Activated CD4-positive, alpha-beta T cell treated with anti-CD3 and anti-CD28 coated beads, Interleukin-2, amount 50 U/mL, for 16 hours (primary cell): ENCODE results near the gene PHF21A.
"Not testable (repeated sequence)": the region's sequence is repeated elsewhere in the genome, so short reads cannot be mapped to it uniquely, and the experiment has no call there.

Experiments
- DNase-seq: peaks from one replicate; pipeline ENCODE4 v3.0.0-alpha.2; 2020

Gene PHF21A

DNA sequence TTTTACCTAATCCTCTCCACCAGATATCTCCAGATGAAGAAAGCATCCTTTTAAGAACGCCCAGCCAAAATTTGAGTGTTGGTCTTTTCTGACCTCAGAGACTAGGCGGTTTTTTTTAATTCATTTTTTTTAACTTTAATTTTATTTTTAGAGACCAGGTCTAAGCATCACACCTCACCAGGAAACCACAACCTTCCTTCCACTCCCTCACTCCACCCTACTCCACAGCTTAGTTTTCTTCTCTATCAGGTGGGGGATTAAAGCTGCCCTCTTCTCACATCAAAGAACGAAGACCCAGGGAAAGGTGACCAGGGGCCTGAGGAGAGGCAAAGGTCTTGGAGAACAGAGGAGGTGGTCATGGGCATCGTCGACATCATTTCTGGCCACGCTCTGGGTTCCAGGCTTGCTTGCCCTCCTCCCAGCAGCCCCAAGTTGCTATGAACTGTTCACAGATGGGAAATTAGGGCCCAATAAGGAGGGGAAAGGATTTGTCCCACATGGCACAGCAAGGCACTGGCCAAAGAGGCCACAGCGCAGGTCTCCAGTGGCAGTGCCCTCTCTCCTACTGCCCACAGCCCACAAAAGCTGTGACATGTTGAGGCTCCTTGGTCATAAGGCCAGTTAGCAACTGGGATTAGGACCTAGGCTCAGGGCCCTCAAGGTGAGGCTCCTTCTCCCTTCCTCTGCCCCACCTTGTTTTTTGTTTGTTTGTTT is 202.1 kb downstream of the PHF21A start:
- DNase-seq: no peak

DNA sequence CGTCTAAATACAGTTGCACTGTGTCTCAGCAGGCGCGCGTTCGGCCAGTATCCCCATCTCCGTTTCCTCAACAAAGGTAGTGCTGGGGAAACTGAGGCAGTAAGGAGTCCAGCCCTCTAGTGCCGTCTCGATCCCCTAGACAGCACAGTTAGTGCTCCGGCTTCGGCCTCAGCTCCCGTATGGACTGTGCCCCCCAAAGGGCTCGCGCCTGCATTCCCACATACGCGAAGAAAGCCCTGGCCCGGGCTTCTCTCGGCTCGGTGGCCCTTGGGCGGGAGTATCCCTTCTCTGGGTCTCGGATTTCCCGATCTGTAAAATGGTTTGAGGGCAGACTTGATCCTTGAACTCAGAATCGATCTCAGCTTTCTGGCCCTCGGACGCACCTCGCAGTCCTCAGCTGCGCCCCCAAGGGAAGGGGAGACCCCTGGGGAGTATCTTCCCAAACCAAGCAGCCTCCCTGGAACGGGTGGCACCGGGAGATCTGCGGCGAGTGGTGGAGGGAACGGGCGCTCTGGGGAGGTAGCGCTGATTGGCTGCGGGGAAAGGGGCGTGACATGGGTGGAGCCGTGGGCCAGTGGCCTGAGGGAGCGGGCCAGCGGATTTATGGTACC is 202.8 kb downstream of the PHF21A start:
- peak; percentile 73 for DNase-seq

DNA sequence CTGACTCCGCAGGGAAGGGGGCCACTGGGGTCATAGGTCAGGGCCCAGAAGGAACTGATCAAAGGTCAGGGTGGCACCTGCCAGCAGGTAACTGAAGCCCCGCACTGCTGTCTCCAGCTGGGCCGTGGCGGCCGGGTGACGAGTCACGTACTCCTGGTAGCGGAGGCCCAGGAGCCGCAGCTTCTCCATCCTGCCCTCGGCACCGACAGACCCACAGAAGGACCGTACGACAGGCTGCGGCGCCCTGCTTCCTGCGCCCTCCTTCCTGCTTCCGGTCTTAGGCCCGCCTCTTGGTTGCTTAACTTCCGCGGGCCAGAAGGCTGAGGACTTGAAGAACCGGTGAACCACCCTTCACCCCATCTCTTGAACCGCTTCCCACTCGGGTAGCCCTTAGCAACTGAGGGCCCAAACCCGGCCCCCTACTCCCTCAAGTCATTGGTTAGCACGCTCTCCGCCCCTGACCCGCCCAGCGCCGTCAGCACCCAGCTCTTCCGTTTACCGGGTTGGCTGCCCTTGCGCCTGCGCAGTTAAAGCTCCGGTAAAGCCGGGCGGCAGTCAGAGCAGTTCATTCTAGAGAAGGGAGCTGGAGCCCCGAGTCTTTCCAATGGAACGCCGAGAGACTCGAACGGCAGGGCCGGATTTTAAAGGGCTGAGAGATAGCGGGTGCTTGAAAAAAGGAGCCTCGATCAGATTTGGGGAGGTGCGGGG is 203.5 kb downstream of the PHF21A start, which contains the start of gene PEX16:
Gene PEX16, minus strand, starts transcription at position 255 of the 708 bp plus-strand sequence. Its CDS starts 66 bp downstream, at position 189.
- peak; percentile 98 for DNase-seq

DNA sequence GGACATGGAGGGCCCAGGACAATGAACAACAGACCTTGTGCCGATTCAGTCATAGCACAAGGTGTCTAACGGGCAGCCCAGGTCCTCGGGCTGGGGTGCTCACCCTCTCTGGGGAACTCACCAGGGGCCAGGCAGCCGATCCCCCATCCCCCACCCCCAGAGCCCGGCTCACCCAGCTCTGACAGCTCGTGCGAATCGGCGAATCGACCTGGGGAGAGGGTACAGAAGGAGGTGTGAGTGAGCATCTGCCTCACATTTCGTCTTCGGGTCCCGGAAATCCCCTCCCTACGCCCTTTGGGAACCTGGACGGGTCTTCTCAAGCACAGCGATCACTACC is 204.0 kb downstream of the PHF21A start:
- no peak for DNase-seq

DNA sequence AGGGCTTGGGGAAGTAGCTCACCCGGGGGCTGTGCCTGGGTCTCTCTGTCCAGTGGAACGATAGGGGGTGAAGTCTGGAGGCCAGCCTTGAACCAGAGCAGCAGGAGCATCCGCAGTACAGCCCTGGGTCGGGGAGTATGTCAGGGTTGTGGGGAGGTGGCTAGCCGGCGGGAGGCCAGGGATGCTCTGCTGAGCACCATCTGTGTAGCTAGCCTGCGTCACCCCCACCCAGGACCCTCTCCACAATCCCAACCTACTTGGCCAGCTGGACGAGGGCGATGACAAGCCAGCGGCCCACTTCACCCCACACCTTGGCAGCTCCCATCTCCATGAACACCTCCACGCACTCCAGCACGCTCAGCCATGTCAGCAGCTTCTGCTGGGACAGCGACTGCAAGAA is 205.8 kb downstream of the PHF21A start:
- no peak for DNase-seq

DNA sequence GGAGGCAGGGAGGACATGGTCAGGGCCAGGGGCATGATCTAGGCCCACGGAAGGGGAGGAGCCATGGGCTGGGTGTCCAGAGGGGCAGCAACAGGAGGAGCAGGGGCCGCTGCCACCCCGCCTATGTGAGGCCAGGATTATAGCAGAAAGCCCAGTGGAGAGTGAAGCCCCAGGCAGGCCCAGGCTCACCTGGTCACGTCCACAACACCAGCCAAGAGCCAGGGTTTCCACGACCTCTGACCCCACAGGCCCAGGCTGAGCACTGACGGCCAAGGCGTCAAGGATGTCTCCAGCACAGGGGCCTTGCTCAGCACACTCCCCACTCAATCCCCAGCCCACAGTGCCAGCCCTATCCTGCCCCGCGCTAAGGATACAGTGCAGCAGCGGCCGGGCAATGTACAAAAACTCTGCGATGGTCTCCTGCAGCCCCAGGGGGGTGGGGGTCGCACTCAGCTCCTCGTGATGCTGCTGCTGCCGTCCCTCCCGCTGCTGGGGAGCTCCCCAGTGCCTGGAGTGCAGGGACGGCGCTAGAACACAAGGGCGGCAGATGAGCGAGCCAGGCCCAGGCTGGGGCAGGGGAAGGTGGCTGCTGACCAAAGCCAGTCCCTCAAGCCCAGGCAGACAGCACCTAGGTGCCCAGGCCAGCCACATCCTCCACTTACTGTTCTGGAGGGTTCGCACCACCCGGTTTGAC is 207.2 kb downstream of the PHF21A start:
- DNase-seq: no peak

DNA sequence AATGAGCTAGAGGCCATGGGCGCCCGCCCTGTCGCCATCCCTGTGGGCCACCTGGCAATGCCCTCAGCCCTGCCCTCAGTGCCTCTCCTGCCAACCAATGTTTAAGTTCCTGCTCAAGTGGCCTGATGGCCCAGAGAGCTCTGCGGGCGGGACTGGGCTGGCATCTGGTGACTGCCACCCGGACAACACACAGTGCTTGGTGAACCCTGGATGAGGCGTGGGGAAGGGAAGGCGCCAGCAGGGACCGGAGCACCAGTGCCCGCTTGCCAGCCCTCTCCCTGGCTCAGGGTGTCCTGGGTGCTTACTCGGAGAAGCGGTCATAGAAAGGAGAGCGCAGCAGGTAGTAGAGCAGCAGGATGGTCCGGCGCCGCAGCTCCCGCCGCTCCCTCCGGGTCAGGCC is 207.7 kb downstream of the PHF21A start:
- no peak for DNase-seq

DNA sequence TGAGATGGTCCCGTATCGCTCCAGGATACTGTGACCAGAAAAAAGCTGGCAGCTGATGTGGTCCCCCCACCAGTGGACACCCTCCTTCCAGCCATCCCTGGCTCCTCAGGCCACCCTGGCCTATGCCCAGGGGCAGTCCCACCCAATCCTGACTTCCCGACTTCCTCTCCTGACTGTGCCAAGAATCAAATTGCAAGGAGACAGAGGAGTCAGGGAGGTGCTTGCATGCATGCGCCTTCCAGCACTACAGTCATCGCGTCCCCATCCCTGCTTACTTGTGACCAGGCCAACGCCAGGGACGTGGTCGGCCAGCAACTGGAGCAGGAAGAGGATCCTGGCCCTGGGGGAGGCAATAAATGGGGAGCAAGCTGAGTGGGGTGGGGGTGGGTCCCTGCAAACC is 210.6 kb downstream of the PHF21A start:
- DNase-seq: no peak

DNA sequence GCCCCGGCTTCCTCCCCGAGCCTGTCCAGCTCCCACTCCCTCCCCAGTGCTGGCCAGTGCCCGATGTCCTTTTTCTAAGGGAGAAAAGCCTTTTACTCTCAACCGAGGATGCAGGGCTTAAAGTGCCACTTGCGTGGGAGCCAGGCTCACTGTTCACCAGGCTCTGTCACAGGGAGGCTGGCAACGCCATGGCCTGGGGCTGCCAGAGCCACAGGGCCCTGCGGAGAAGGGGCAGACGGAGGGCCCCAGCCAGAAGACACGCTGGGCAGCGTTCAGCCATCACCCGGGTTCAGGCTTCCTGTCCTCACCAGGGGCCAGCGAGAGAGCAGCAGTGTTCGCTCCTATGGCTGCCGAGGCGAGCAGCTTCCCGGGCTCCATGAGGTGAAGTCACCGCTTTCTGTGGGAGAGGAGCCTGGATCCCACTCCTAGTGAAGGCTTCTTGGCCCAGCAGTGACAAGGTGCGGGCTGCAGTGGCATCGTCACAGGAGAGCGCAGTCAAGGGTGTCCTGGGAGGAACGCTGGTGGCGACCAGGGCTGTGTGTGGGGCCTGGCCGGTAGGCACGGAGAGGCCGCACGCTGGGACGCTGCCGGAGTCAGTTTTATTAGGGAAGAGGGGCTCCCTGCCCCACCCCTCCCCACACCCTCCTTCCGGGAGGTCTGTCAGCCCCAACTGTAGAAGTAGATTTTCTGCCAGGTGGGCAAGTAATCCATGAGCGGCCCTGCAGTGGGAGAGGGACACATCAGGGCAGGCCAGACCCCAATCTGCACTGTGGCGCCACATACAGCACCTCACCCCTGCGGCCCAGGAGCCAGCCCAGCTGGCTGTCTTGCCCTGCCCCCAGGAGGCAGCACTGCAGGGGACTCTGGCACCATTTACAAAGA is 211.4 kb downstream of the PHF21A start:
- no peak for DNase-seq

DNA sequence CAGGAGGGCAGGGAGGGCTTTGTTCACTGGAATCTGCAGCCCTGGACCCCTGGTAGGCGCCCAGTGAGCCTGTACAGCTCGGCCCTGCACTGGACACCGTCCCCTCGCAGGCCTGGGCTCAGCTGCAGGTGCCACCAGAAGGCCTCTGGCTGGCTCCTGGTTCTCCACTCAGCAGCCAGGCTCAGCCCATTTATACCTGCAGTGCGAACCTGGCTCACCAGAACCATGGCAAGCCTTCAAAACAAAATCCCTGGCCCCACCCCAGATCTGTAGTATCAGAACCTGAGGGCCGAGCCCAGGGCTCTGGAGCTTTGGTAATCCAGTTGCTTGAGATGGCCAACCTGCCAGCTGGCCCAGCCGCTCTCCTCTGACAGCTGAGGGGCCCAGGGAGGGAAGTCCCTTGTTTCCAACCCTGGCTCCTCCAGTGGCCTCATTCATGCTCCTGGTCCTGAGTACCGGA is 213.3 kb downstream of the PHF21A start:
- no peak for DNase-seq

DNA sequence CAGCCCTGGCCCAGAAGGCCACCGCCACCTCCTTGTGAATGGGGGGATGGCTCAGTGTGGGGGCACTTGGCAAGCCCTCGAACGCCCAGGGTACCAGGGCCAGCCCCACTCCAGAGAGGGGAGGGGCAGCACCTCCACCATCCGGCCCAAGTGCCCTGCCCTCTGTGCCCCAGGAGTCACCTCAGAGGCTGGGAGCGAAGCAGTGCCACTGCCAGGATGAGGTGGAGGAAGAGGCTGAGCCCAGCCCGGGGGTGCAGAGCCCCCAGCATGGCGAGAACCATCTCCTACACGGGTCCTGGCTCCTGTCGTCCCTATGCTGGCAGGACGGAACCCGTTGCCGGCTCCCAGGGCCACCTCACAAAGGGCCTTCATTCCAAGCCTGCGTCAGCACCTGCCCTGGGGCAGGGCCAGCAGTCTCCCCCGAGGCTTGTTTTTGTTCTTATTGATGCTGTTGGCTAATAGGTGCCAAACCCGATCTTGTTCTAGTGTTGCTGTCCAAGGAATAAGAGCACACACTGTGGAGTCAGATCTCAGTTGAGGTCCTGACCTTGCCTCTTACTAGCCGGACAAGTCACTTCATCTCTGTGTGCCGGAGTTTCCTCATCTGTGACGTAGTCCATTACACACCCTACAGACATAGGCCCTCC is 214.2 kb downstream of the PHF21A start, which contains the start of gene FREY1:
Gene FREY1, minus strand, starts transcription at position 307 of the 647 bp plus-strand sequence. Its CDS starts 26 bp downstream, at position 281.
- no peak for DNase-seq

DNA sequence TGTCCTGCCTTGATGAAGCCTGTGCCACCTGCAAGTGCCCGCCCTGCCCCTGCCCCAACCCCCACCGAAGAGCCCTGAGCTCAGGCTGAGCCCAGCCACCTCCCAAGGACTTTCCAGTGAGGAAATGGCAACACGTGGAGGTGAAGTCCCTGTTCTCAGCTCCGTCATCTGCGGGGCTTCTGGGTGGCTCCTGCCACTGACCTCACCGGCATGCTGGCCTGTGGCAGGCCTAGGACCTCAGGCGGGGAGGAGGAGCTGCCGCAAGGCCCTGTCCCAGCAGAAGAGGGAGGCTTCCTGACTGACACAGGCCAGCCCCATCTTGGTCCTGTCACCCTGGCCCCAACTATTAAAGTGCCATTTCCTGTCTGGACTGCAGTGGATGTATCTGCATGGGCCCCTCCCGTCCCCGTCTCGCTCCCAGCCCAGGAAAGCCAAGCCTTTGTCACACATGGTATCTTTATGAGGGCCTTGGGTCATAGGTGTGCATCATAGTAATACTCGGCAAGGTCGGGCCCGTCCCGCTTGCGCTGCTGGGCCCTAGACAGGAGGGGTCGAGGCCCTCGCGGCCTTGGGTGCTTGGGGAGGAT is 215.1 kb downstream of the PHF21A start:
- no peak for DNase-seq

DNA sequence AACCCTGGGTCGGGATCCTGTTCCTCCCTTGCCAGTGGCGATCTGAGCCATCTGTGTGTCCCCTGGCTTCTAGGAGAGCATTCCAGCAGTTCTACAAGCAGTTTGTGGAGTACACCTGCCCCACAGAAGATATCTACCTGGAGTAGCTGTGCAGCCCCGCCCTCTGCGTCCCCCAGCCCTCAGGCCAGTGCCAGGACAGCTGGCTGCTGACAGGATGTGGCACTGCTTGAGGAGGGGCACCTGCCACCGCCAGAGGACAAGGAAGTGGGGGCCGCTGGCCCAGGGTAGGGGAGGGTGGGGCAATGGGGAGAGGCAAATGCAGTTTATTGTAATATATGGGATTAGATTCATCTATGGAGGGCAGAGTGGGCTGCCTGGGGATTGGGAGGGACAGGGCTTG is 215.7 kb downstream of the PHF21A start:
- not testable (repeated sequence) for DNase-seq

DNA sequence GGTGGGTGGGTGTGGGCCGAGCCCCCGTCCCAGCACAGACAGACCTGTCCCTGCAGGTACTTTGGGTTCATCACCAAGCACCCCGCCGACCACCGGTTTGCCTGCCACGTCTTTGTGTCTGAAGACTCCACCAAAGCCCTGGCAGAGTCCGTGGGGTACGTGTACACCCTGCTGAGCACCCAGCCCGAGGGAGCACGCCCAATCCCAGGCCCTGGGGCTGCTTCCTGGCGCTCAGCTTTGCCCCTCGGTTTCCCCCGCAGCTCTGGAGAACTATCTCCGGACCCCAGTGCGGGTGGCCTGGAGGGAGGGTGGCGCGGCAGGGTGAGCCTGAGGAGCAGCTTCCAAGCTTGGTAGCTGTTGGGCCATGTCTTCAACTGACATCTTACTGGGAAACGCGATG is 216.2 kb downstream of the PHF21A start:
- DNase-seq: no peak

DNA sequence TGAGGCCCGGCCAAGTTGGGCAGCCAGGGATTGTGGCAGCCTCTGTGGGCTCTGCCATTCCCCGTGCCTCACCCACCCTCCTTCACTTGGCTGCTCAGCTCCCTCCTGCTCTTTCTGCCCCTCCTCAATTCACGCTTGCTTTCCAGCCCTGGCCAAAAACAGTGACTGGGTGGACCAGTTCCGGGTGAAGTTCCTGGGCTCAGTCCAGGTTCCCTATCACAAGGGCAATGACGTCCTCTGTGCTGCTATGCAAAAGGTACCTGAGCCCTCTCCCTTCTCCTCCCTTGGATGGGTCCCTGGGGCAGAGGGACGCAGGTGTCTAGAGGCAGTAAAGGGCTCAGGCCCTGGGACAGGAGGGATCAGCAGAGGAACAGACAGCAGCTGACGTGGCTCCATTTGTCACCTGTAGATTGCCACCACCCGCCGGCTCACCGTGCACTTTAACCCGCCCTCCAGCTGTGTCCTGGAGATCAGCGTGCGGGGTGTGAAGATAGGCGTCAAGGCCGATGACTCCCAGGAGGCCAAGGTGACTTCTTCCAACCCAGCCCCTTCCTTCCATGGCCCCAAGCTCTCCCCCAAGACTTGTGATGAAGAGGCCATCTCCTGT is 216.8 kb downstream of the PHF21A start:
- DNase-seq: no peak

DNA sequence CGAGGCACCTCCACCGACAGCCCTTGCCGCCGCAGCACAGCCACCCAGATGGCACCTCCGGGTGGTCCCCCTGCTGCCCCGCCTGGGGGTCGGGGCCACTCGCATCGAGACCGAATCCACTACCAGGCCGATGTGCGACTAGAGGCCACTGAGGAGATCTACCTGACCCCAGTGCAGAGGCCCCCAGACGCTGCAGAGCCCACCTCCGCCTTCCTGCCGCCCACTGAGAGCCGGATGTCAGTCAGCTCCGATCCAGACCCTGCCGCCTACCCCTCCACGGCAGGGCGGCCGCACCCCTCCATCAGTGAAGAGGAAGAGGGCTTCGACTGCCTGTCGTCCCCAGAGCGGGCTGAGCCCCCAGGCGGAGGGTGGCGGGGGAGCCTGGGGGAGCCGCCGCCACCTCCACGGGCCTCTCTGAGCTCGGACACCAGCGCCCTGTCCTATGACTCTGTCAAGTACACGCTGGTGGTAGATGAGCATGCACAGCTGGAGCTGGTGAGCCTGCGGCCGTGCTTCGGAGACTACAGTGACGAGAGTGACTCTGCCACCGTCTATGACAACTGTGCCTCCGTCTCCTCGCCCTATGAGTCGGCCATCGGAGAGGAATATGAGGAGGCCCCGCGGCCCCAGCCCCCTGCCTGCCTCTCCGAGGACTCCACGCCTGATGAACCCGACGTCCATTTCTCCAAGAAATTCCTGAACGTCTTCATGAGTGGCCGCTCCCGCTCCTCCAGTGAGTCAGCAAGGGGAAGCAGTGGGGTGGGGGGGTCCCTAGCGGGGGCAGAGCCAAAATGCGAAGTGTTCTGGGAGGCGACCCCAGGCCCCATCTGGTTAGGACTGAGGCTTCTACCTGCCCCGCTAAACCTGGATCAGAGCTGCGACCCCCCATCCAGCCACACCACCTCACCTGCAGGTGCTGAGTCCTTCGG is 218.5 kb downstream of the PHF21A start:
- no peak for DNase-seq

DNA sequence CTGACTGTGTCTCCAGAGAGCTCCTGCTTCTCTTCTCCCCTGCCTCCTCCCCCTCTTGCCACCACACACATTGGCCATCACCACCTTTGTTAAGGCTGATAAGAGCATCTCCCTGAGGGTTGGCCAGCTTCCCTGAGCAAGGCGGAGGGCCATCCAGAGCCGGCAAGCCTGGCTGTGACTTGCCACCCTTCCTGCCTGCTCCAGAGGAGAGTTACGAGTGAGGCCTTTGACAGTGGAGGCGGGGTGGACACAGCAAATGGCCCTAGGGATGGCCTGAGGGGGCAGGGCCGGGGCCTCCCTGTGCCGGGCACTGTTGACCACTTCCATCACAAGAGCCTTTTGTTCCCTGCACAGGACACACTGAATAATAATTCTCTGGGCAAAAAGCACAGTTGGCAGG is 219.6 kb downstream of the PHF21A start:
- DNase-seq: no peak

DNA sequence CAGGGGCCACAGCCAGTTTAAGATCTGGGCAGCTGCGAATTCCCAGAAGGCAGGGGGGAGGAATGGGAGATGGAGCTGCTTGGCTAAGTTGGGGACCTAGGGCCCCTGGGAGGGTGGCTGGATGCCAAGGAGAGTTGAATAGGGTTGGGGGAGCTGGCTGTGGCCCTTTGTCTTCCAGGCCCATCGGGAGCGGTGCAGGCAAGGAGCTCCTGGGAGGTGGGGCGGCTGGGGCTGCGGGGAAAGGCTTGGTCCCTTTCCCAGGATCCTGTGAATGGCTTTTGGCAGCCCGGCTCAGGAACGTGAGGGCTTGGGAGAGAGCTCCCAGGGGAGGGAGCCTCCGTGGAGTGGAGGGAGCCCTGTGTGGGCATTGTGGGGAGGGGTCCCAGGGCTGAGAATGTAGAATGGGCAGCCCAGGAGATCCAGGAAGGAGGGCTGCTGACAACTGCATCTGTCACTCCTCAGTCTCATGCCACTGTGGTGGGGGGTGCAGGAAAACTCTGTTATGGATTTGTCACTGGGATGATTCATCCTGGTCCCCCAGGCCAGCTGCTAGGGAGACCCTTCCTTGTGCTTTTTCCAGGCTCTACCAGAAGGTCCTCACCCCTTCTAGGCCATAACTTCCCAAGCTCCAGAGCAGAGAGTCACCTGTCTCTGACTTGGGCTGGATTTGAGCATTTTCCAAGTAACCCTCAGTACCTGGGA is 220.2 kb downstream of the PHF21A start:
- DNase-seq: no peak

DNA sequence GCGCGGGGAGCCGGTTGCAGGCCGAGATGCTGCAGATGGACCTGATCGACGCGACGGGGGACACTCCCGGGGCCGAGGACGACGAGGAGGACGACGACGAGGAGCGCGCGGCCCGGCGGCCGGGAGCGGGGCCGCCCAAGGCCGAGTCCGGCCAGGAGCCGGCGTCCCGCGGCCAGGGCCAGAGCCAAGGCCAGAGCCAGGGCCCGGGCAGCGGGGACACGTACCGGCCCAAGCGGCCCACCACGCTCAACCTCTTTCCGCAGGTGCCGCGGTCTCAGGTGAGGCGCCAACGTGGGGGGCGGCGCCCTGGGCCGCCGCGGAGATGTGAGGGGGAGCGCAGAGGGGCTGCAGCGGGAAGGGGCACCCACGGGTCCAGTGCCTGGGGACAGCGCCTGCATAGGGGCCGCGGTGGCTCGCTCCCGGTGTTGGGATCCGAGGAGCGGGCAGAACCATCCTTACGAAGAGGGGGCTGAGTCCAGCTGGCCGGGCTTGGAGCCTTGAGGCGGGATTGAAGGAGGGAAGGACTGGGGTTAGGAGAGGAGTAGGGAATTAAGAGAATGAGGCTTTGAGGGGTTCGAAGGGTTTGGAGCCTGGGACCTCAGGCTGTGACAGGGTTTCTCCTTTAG is 221.0 kb downstream of the PHF21A start:
- not testable (repeated sequence) for DNase-seq
